MV-4-11 (cell line): ENCODE measurements around the gene KATNAL2.
A peak's percentile ranks its signal among the peaks of the same experiment; 100 is the strongest.

Experiments
- DNase-seq: peaks from one replicate; lab custom pipeline; 2025; lab: John Stamatoyannopoulos, UW

KATNAL2 gene

DNA sequence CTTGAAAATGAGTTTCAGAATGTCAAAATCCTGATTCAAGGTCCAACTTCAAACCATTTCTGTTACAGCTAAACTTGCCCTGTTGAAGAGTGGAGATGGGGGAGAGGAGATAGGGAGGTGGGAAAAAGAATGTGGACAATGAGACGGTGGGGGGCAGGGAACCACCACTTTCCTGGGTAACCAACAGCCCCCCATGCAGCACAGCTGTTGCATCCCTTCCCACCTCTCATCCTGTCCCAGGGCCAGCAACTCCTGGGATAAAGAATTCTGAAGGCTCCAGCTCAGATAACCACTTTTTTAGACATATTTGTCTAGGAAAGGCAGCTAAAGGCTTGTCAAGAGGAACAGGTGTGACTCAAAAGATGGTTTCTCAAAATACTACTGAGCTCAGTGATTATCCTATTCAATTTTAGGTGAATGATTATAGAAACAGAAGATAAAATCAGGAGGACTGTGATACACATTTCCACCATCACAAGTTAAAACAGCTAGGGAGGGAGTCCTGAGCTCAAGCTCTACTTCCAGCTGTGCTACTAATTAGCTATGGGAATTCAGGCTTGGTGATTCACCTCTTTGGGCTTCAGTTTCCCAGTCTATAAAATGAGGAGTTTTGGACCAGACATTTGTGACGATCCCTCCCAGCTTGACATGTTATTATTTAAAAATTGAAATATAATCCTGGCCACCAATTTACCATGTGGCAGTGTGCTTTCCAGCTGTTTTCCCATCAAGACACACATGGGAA lies 196.6 kb downstream of the KATNAL2 start:
- DNase-seq: no peak

DNA sequence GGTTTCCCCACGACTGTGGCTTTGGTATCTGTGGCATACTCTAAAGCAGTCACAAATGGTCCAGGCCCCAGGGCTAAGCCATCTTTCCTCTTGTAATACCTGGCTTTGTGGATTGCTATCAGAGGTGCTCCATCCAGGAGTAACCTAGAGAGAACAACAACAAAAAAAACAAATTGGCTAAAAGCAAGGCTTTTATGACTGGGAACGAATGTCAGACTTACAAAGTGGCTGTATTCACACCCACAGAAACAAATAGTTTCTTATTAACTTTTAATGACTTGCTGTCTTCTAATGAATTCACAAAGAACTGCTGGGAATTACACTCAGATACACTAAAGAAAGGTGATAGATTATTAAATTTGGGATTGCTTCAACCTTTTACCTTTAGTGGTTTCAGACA lies 197.8 kb downstream of the KATNAL2 start:
- DNase-seq: no peak

DNA sequence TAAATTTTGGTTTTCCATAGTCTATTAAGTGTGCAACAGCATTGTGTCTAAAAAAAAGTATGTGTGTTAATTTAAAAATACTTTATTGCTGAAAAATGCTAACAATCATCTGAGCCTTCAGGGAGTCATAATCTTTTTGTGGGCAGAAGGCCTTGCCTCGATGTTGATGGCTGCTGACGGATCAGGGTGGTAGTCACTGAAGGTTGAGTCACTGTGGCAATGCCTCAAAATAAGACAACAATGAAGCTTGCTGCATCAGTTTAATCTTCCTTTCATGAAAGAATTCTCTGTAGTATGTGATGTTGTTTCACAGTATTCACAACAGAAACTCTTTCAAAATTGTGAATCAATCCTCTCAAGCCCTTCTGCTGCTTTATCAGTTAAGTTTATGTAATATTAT lies 201.6 kb downstream of the KATNAL2 start:
- no peak for DNase-seq

DNA sequence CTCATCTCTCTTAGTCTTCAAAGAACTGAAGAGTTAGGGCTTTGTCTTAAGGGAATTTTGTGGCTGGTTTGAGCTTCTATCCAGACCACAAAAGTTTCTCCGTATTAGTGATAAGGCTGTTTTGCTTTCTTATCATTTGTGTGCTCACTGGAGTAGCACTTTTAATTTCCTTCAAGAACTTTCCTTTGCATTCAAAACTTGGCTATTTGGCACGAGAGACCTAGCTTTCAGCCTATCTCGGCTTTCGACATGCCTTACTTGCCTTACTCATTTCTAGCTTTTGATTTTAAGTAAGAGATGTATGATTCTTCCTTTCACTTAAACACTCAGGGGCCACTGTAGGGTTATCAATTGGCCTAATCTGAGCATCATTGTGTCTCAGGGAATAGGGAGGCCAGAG lies 203.0 kb downstream of the KATNAL2 start:
- DNase-seq: no peak

DNA sequence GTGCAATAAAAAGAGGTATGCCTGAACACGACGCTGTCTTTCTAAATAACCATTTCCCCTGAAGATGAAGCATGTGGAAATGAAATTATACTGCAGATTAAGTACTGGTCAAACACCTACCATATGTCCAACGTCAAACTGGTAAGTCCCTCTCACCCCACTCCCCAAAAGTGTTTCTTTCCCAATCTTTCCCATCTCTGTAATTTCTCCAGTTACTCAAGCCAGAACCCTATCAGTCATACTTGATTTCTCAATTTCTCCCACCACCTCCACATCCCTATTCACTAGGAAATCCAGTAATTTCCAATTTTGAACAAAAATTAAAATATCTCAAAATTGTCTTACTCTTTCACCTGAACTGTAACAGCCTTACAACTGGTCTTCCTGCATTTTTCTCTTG lies 203.7 kb downstream of the KATNAL2 start:
- DNase-seq: no peak

DNA sequence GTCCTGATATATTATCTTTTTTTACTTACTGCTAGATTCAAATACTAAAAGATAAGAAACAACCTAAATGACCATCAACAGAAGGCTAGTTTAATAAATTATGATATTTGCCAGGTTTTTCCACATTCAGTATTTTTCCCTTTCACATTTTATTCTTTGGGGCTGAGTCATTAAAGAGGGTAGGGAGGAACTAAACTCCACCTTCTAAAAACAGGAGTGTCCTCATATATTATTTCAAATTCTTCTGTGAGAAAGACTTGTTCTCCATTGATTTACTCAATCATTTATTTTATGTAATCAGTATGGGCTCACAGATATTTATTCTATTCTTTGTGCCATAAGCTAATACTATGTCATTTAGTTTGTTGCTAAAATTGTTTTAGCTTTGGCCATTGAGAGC lies 223.9 kb downstream of the KATNAL2 start:
- DNase-seq: no peak

DNA sequence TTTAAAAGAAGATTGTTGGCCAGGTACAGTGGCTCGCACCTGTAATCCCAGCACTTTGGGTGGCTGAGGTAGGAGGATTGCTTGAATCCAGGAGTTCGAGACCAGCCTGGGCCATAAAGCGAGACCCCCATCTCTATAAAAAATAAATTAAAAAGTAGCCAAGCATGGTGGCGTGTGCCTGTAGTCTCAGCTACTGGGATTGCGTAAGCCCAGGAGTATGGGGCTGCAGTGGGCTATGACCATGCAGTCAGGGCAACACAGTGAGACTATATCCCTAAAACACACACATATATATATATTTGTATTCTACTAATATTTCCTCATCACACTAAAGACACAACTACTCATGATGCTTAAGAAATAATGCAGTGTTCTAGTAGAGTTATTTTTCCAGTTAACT lies 225.8 kb downstream of the KATNAL2 start:
- DNase-seq: no peak

DNA sequence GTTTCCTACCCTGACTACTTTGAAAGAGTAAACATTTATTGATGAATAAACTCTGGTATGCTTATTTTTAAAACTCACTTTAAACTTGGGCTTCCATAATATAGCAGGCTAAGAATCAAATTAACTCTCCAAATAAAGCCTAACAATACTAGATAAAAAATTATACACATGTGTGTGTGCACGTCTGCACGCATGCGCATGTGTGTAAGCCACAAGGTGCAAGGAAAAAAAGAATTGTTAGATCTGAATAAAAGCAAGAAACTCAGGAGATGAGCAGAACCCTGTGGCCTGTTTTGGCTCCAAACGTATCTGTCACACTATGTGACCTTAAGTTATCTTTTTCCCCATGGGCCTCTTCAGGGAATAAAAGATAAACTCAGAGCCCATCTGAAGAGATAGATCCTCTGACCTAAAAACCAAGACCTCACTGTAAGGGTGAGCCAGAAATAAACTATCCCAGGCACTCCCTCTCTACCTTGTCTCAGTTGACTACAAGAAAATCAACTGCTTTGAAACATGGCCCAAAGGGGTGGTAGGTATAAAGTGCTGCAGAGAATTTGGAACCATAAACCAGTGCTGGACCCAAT lies 226.6 kb downstream of the KATNAL2 start:
- DNase-seq: no peak

DNA sequence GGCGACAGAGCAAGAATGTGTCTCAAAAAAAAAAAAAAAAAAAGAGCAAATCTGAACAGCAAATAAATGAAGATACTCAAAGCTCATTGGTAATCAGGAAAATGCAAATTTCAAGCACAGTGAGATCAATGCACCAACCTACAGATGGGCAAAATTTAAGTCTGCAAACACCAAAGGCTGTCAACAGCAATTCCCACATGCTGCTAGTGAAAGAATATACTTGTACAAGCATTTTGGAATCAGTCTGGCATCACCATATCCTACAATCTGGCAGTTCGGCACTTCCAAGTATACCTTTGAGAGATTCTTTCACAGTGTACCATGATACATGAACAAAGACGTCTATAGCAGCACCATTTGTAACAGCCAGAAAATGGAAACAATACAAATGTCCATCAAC lies 228.8 kb downstream of the KATNAL2 start:
- DNase-seq: no peak

DNA sequence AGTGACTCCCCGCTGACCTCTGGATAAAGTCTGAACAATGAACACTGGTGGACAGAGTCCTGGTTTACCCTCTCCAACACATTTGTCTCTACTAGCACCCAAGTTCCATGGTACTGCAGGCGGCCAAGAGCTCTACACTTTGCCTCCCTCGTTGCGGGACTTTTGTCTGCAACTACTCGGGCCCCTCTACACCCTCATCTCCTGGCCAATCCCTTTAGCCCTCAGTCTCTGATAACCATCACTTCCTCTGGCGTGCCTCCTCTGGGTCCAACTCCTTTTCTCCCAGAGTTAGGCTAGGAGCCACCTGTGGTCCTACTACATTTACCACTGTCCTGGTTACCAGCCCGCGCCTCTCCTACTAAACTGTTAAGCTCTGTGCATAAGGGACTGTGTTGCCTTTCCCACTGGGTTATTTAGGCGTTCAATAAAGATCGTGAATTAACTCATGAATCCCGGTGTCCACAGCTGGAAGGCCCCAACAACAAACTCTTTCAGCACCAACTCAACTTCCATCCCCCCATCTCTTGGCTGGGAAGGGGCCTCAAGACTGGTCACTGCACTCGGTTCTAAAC lies 232.1 kb downstream of the KATNAL2 start:
- DNase-seq: no peak

DNA sequence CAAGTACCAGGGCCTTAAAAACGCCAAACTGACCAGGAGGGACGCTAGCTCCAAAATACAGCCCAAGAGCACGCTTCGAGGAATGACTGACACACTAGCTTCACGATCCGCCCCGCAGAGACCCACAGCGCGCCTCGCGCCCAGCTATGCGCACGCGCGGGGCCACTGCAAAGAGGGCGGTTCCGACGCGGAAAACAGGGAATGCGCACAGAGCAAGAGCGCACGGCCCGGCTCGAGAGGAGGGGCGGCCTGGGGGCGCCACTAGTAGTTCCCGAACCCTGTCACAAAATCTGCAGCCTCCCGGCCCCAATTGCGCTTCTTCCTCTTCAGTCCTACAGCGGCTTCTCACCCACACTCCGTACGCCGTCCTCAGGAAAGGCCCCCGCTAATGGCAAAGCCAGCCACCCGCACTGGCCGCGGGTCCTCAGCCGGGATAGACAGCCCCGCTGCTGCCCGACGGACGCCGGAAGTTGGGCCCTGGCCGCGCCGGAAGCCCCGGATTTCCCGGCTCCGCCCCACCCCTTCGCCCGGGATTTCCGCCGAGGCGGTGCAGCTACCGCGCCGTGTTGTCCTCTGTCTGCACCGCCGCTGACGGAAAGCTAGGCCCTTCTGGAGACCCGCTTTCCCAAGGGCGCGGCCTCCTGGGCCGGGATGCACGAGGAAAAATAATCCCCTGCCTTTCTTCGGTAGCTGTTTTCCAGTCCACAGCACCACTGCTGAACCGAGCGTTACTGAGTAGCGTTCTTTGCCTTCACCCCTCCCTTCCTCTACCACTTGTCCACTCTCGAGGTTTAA lies 232.8 kb downstream of the KATNAL2 start, which contains the start of gene HDHD2:
Gene HDHD2, minus strand, starts transcription at position 472 of the 795 bp plus-strand sequence. CDS start 14,061 bp downstream, outside the sequence.
- DNase-seq: peak; percentile 71

DNA sequence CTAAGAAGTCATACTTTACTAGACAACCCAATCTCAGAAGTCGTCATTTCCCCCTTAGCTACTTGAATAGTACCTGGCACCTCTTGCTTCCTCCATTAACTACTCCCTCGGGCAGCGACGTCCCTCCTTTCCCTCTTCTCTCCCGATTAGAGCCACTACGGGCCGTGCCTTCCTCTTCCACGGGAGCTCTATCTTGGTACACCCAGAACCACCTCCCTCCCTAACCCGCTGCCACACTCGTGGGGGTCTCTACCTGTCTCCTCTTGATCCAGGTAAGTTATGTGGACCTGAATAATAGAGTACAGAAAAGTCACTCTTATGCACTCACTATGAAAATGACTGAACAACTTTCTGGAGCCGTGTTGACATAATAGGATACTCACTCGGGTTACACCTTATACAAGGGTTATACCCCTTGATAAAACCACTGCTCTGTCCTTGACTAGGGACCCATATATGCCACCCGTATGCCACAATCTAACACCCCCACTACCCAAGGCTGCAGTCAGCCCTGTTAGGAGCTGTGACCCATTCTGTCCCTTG lies 233.5 kb downstream of the KATNAL2 start:
- no peak for DNase-seq

DNA sequence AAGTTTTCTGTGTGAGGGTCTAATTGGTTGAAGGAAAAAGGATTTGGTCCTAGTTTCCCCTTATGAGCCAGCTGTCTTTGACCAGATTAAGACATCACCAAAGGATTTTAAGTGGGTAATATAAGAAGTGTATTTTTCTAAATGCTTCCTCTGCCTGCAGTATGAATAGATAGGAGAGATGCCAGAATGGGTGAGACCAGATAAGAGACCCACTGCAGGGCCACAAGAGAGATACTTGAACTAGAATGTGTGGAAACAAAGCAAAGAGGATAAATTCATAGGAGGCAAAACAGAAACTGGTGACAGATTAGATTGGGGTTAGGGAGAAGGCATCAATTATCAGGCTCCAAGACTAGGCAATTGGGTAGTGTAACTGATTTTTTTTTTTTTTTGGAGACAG lies 234.0 kb downstream of the KATNAL2 start:
- DNase-seq: no peak
